H9 (cell line): ENCODE data around the gene GALNT12. TPM values are rescaled to one million over a fixed set of nuclear protein-coding genes. Genes with fewer than 3 reads are reported as not detected.

Experiments
- DNase-seq: peaks from one replicate; pipeline ENCODE4 v3.0.0-alpha.2; 2017
- H2AFZ ChIP-seq: one replicate; pipeline ENCODE4 v1.6.1; 2013; ENCODE audit warnings: mild to moderate bottlenecking, low read length, control low read depth, moderate library complexity
- H2AK5ac ChIP-seq: 2 replicates; pipeline ENCODE4 v1.6.1; 2013; ENCODE audit warnings: low read length, control low read depth, mixed read lengths; ENCODE audit not compliant: insufficient read length
- H2BK120ac ChIP-seq: one replicate; pipeline ENCODE4 v1.6.1; 2013; ENCODE audit warnings: low read depth, mild to moderate bottlenecking, low read length, control low read depth, inconsistent platforms; ENCODE audit not compliant: poor library complexity, severe bottlenecking
- H2BK12ac ChIP-seq: 2 replicates; pipeline ENCODE4 v1.6.1; 2013; ENCODE audit warnings: low read length, control low read depth, mixed read lengths, low read depth; ENCODE audit not compliant: insufficient read length
- H2BK15ac ChIP-seq: 2 replicates; pipeline ENCODE4 v1.6.1; 2013; ENCODE audit warnings: low read depth, low read length, control low read depth
- H2BK20ac ChIP-seq: one replicate; pipeline ENCODE4 v1.6.1; 2013; ENCODE audit warnings: low read depth, mild to moderate bottlenecking, low read length, control low read depth, inconsistent platforms; ENCODE audit not compliant: poor library complexity, severe bottlenecking
- H2BK5ac ChIP-seq: 2 replicates; pipeline ENCODE4 v1.6.1; 2013; ENCODE audit warnings: low read length, control low read depth, mixed read lengths; ENCODE audit not compliant: insufficient read length
- H3K14ac ChIP-seq: 2 replicates; pipeline ENCODE4 v1.6.1; 2013; ENCODE audit warnings: low read length, control low read depth; ENCODE audit not compliant: insufficient read depth
- H3K18ac ChIP-seq: 2 replicates; pipeline ENCODE4 v1.6.1; 2013; ENCODE audit warnings: low read depth, mild to moderate bottlenecking, mixed read lengths, low read length, control low read depth; ENCODE audit not compliant: insufficient read length
- H3K23ac ChIP-seq: 2 replicates; pipeline ENCODE4 v1.6.1; 2013; ENCODE audit warnings: low read length, control low read depth, mixed read lengths, low read depth; ENCODE audit not compliant: insufficient read length
- H3K23me2 ChIP-seq: 2 replicates; pipeline ENCODE4 v1.6.1; 2013; ENCODE audit warnings: low read depth, mild to moderate bottlenecking, mixed read lengths, low read length, control low read depth; ENCODE audit not compliant: insufficient read length, poor library complexity, severe bottlenecking
- H3K27ac ChIP-seq: 2 replicates; pipeline ENCODE4 v1.5.1; 2013; ENCODE audit warnings: low read length, control low read depth, mixed read lengths, low read depth; ENCODE audit not compliant: insufficient read length
- H3K27me3 ChIP-seq: 2 replicates; pipeline ENCODE4 v1.6.1; 2013; ENCODE audit warnings: low read length, control low read depth, inconsistent platforms; ENCODE audit not compliant: insufficient read depth
- H3K4ac ChIP-seq: 2 replicates; pipeline ENCODE4 v1.6.1; 2013; ENCODE audit warnings: low read depth, mild to moderate bottlenecking, control low read depth, inconsistent platforms, low read length, moderate library complexity
- H3K4me1 ChIP-seq: 2 replicates; pipeline ENCODE4 v1.6.1; 2013; ENCODE audit warnings: low read length, control low read depth, inconsistent platforms; ENCODE audit not compliant: insufficient read depth
- H3K4me2 ChIP-seq: 2 replicates; pipeline ENCODE4 v1.6.1; 2013; ENCODE audit warnings: low read length, control low read depth, mixed read lengths; ENCODE audit not compliant: insufficient read length, insufficient read depth
- H3K56ac ChIP-seq: 2 replicates; pipeline ENCODE4 v1.6.1; 2013; ENCODE audit warnings: low read depth, mild to moderate bottlenecking, mixed read lengths, low read length, control low read depth; ENCODE audit not compliant: insufficient read length
- H3K79me1 ChIP-seq: 2 replicates; pipeline ENCODE4 v1.6.1; 2013; ENCODE audit warnings: low read depth, mild to moderate bottlenecking, moderate library complexity, low read length, control low read depth, inconsistent platforms; ENCODE audit not compliant: insufficient read depth, poor library complexity, severe bottlenecking
- H3K79me2 ChIP-seq: 2 replicates; pipeline ENCODE4 v1.6.1; 2013; ENCODE audit warnings: low read length, control low read depth, inconsistent platforms; ENCODE audit not compliant: insufficient read depth
- H3K9ac ChIP-seq: 2 replicates; pipeline ENCODE4 v1.6.1; 2013; ENCODE audit warnings: low read length, control low read depth, mixed read lengths; ENCODE audit not compliant: insufficient read length; ENCODE audit errors: extremely low read depth
- H3K9me3 ChIP-seq: one replicate; pipeline ENCODE4 v1.6.1; 2013; ENCODE audit warnings: low read depth, low read length, inconsistent platforms; ENCODE audit not compliant: control insufficient read depth
- H3T11ph ChIP-seq: one replicate; pipeline ENCODE4 v1.6.1; 2013; ENCODE audit warnings: mild to moderate bottlenecking, low read length, control low read depth, inconsistent platforms
- H4K20me1 ChIP-seq: one replicate; pipeline ENCODE4 v1.6.1; 2013; ENCODE audit not compliant: control insufficient read depth, insufficient read length, insufficient read depth
- H4K5ac ChIP-seq: 2 replicates; pipeline ENCODE4 v1.6.1; 2013; ENCODE audit warnings: low read depth, mild to moderate bottlenecking, mixed read lengths, low read length, control low read depth; ENCODE audit not compliant: insufficient read length
- H4K8ac ChIP-seq: replicated peaks from 2 replicates; pipeline ENCODE4 v1.6.1; 2013; ENCODE audit warnings: low read length, control low read depth, mixed read lengths, low read depth; ENCODE audit not compliant: insufficient read length
- H4K91ac ChIP-seq: 2 replicates; pipeline ENCODE4 v1.6.1; 2013; ENCODE audit warnings: low read depth, mild to moderate bottlenecking, moderate library complexity, mixed read lengths, low read length, control low read depth; ENCODE audit not compliant: insufficient read length
- H3K27ac Mint-ChIP-seq, 3 experiments: 2 replicates in 2 of 3; 3 replicates in 1 of 3; pipeline ENCODE4 v1.8.0; 2020 to 2021; ENCODE audit warnings: mixed read lengths in 3 of 3, mild to moderate bottlenecking in 1 of 3, moderate library complexity in 1 of 3
- H3K27me3 Mint-ChIP-seq: 2 replicates; pipeline ENCODE4 v1.8.0; 2021; ENCODE audit warnings: low read depth, mild to moderate bottlenecking, moderate library complexity, mixed read lengths
- H3K36me3 Mint-ChIP-seq, 3 experiments: 2 replicates in 2 of 3; 3 replicates in 1 of 3; pipeline ENCODE4 v1.8.0; 2020 to 2021; ENCODE audit warnings: low read depth in 3 of 3, mixed read lengths in 3 of 3; ENCODE audit not compliant: insufficient read depth in 1 of 3
- H3K4me1 Mint-ChIP-seq, 2 experiments: 2 replicates each; pipeline ENCODE4 v1.8.0; 2020; ENCODE audit warnings: mixed read lengths in 2 of 2
- H3K4me3 Mint-ChIP-seq, 2 experiments: 2 replicates in 1 of 2; 3 replicates in 1 of 2; pipeline ENCODE4 v1.8.0; 2020 to 2021; ENCODE audit warnings: mild to moderate bottlenecking in 2 of 2, mixed read lengths in 2 of 2, moderate library complexity in 1 of 2
- H3K9me3 Mint-ChIP-seq, 2 experiments: 2 replicates in 1 of 2; 3 replicates in 1 of 2; pipeline ENCODE4 v1.8.0; 2020; ENCODE audit warnings: mild to moderate bottlenecking in 2 of 2, mixed read lengths in 2 of 2, moderate library complexity in 1 of 2
- WGBS: extraction: QIAGEN DNeasy Blood & Tissue Kit; methylation state at CpG from one replicate; pipeline ENCODE4 v1.1.7; 2013; ENCODE audit warnings: missing lambda C conversion rate, low lambda C conversion rate, mixed read lengths; ENCODE audit not compliant: insufficient read length; ENCODE audit errors: extremely low coverage; 5-methylcytosine and 5-hydroxymethylcytosine counted together
- total RNA-seq: library from RNA; stranded (reverse); gene quantifications from 2 replicates; pipeline ENCODE4 v1.2.1, GENCODE V29; 2021
- TF ChIP-seq, protein P1 (sequence below): fragments of 200-600 bp; sonication (generic); conservative IDR thresholded peaks from 3 replicates; pipeline ENCODE4 v1.8.0; 2021; ENCODE audit warnings: antibody characterized with exemption, mild to moderate bottlenecking

Gene GALNT12
- total RNA-seq, 1 experiment from 2014 or later: 18.0 TPM

DNA sequence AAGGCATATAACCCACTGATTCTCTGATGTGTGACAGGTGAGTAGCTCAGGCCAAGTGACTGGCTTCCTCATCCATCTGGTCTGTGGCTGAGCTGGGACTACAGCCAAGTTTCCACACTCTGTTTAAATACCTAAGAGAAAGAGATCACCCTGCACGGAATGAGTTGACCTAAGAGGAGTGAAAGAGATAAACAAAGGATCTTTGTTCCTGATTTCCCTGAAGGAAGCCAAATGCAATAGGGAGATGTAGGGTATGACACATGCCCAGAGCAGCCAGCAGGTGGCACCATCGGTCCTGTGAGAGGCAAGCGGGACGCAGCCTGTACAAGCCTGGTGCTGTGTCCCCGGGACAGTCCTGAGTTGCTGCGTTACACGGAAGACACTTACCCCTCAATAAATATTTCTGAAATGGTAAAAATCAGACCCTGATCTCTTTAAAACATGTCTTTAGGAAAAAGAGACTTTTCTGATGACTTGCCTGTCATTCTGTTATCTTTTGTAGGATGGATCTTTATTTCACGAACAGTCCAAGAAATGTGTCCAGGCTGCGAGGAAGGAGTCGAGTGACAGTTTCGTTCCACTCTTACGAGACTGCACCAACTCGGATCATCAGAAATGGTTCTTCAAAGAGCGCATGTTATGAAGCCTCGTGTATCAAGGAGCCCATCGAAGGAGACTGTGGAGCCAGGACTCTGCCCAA is 41.1 kb downstream of the GALNT12 start:
- no peak overlapping the region for H3K4me2 ChIP-seq
- no peaks in the 10 kb centered on the region for H4K20me1 ChIP-seq
- H4K91ac ChIP-seq: no peak overlapping the region
- no peak overlapping the region for H3K27ac ChIP-seq
- peaks cover 0 to 16% (median 4%) of the 10 kb centered on the region in 3 experiments; a peak in 3 of 7 replicates for H3K36me3 Mint-ChIP-seq
- H2BK120ac ChIP-seq: no peak overlapping the region
- peaks cover 14 to 23% of the 10 kb centered on the region in 2 experiments for H3K4me1 Mint-ChIP-seq
- WGBS: no CpG with 5 or more reads among the region's 16 CpGs
- H3K9ac ChIP-seq: no peak overlapping the region
- H3K9me3 ChIP-seq: no peaks in the 10 kb centered on the region
- H3K27me3 ChIP-seq: no peaks in the 10 kb centered on the region
- DNase-seq: peak; percentile 89
- no peak overlapping the region for H2AK5ac ChIP-seq
- H3K56ac ChIP-seq: no peak overlapping the region
- no peaks in the 10 kb centered on the region for H3K9me3 Mint-ChIP-seq
- no peak overlapping the region for H2BK20ac ChIP-seq
- H3K4ac ChIP-seq: no peak overlapping the region
- H3K23me2 ChIP-seq: no peaks in the 10 kb centered on the region
- TF ChIP-seq, protein P1, sequence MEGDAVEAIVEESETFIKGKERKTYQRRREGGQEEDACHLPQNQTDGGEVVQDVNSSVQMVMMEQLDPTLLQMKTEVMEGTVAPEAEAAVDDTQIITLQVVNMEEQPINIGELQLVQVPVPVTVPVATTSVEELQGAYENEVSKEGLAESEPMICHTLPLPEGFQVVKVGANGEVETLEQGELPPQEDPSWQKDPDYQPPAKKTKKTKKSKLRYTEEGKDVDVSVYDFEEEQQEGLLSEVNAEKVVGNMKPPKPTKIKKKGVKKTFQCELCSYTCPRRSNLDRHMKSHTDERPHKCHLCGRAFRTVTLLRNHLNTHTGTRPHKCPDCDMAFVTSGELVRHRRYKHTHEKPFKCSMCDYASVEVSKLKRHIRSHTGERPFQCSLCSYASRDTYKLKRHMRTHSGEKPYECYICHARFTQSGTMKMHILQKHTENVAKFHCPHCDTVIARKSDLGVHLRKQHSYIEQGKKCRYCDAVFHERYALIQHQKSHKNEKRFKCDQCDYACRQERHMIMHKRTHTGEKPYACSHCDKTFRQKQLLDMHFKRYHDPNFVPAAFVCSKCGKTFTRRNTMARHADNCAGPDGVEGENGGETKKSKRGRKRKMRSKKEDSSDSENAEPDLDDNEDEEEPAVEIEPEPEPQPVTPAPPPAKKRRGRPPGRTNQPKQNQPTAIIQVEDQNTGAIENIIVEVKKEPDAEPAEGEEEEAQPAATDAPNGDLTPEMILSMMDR: peak; percentile 97
- no peak overlapping the region for H2BK5ac ChIP-seq
- no peak overlapping the region for H4K5ac ChIP-seq
- no peak overlapping the region for H3T11ph ChIP-seq
- H3K23ac ChIP-seq: no peak overlapping the region
- H3K79me1 ChIP-seq: no peaks in the 10 kb centered on the region
- no peak overlapping the region for H2BK12ac ChIP-seq
- no peak overlapping the region for H3K18ac ChIP-seq
- H3K27ac Mint-ChIP-seq: peak overlapping the region in 1 of 3 experiments; percentile 50; a peak in 3 of 7 replicates
- H4K8ac ChIP-seq: no peak overlapping the region
- H3K4me3 Mint-ChIP-seq: no peak overlapping the region
- peaks cover 4% of the 10 kb centered on the region; the same call in 1 of the 2 replicates for H3K27me3 Mint-ChIP-seq
- H2AFZ ChIP-seq: no peak overlapping the region
- H2BK15ac ChIP-seq: no peak overlapping the region
- H3K14ac ChIP-seq: no peak overlapping the region
- no peaks in the 10 kb centered on the region for H3K79me2 ChIP-seq
- no peaks in the 10 kb centered on the region; the same call in 1 of the 2 replicates for H3K4me1 ChIP-seq
